ENCODE results near the gene TM7SF3.

Gene TM7SF3

GRCh38 chr12:26937863-26938700, 76.1 kb downstream of the TM7SF3 start, which contains the start of the genes FGFR1OP2 and INTS13:
FGFR1OP2 (plus strand) TSS chr12:26938470; CDS start chr12:26954159, 15,689 bp downstream.
INTS13 (minus strand) TSS chr12:26937981; CDS start chr12:26936803, 1,178 bp downstream.
- DNase-seq (ENCODE audit: insufficient read length, low spot score) (peak; percentile 64), FAIRE-seq (no peak)
- no peak for TF ChIP-seq CTCF (IDR thresholded peaks at IDR 0.05; ENCODE audit: insufficient read depth, missing control alignments)

DNA sequence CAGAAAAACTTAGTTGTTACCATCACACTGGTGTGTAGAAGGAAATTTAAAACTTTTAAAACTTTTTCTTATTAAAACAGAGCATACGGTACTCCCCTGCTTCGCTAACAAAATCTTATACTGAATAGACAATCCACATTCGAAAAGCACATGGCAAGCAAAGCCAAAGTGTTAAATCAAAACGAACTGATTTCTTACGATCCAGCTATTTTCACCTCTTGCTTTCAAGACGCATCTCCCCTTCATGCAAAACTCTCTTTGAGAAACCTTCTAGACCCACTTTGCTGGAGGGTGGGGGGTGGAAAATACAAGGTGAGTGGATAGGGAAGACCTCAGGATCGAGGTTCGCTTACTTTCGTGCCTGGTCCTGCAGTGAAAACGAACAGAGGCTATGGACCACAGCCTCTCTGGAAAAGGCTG, 76.7 kb downstream of the TM7SF3 start:
- FAIRE-seq (no peak), DNase-seq (ENCODE audit: insufficient read length, low spot score) (no peak)
- TF ChIP-seq CTCF (IDR thresholded peaks at IDR 0.05; ENCODE audit: insufficient read depth, missing control alignments) = no peak

- DNase-seq (ENCODE audit: insufficient read length, low spot score) (no peak), FAIRE-seq (no peak)
- TF ChIP-seq CTCF (IDR thresholded peaks at IDR 0.05; ENCODE audit: insufficient read depth, missing control alignments) = no peak
Observed at GRCh38 chr12:26936559-26937442, 77.4 kb downstream of the TM7SF3 start.

DNA sequence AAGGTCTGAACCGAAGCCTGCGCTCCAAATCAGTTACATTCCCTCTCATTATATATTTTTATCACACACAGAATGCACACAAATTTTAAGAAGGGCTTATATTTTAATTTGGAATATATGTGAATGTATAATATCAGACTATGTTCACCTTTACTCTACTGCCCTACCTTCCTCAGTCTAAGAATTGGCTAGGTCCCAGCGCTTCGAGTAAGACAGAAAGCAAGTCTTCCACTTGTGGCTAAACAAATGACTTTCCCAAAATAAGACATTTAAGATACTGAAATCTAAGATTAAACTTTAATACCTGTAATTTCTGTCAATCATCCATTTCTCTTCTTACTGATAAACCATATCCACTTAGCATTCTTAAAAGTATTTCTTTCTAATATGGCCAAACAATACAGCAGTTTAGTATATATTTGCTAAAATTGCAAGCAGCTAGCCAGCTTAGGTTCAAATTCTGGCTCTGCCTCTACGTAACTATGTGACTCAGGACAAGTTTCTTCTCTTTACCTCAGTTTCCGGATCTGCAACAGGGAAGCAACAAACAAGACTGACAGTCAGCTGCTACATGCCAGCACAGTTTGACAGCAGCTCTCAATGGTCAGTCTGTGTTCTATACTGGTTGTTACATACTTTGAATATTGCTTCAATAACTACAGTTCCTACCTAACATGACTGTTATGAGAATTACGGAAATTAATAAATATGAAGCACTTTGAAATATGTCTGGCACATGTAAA, 78.4 kb downstream of the TM7SF3 start:
- TF ChIP-seq CTCF (IDR thresholded peaks at IDR 0.05; ENCODE audit: insufficient read depth, missing control alignments) = no peak
- DNase-seq (ENCODE audit: insufficient read length, low spot score) (no peak), FAIRE-seq (no peak)

- no peak for DNase-seq (ENCODE audit: insufficient read length, low spot score)
- no peak for FAIRE-seq
- TF ChIP-seq CTCF (IDR thresholded peaks at IDR 0.05; ENCODE audit: insufficient read depth, missing control alignments) = no peak
Observed at GRCh38 chr12:26929590-26929989, 84.6 kb downstream of the TM7SF3 start.

DNA sequence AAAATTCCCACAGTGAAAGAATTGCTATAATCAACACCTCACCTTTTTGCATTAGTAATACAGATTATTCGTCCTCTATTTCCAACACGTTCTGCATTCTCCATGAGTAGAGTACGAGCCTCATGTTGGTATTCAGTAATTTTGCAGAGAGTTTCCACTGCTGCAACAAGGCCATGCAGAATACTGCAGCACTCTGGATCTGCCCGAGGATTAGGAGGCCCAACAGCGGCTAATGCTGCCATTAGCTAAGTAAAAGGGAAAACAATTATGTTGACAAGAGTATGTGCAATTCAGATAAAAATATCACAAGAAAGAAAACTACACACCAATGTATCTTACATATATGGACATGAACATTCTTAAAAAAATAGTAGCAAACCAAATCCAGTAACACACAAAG, 85.5 kb downstream of the TM7SF3 start:
- TF ChIP-seq CTCF (IDR thresholded peaks at IDR 0.05; ENCODE audit: insufficient read depth, missing control alignments) = no peak
- FAIRE-seq = peak; percentile 67
- DNase-seq (ENCODE audit: insufficient read length, low spot score) = no peak
